WI38 (cell line): ENCODE data around the gene PLEKHF1.

Experiments
- H3K4me3 ChIP-seq: 2 replicates; pipeline ENCODE4 v1.5.1; 2011; ENCODE audit warnings: low read depth, mild to moderate bottlenecking, control low read depth, low read length
- TF ChIP-seq, protein P1 (sequence below): IDR thresholded peaks from 2 replicates; pipeline ENCODE4 v1.5.1; 2012; ENCODE audit warnings: low read depth, mild to moderate bottlenecking, control low read depth, low read length

PLEKHF1 gene

DNA sequence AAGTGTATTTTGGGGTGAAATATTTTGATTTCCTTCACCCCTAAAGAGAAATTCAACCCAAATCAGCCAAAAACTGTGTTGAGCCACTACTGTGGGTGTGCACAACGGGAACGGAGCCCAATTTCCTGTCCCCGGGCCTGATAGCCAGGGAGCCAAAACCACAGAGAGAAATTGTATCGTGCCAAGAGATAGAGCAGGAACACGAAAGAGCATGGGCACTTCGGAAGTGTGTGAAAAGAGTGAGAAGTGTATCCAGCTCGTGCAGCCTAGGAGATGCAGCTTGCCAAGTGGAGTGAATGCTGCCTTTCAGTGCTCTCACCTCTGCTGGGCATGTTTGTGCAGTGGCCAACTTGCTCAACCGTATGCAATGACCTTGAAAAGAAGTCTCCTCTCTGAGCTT, 19.4 kb upstream of the PLEKHF1 start:
- TF ChIP-seq, protein P1, sequence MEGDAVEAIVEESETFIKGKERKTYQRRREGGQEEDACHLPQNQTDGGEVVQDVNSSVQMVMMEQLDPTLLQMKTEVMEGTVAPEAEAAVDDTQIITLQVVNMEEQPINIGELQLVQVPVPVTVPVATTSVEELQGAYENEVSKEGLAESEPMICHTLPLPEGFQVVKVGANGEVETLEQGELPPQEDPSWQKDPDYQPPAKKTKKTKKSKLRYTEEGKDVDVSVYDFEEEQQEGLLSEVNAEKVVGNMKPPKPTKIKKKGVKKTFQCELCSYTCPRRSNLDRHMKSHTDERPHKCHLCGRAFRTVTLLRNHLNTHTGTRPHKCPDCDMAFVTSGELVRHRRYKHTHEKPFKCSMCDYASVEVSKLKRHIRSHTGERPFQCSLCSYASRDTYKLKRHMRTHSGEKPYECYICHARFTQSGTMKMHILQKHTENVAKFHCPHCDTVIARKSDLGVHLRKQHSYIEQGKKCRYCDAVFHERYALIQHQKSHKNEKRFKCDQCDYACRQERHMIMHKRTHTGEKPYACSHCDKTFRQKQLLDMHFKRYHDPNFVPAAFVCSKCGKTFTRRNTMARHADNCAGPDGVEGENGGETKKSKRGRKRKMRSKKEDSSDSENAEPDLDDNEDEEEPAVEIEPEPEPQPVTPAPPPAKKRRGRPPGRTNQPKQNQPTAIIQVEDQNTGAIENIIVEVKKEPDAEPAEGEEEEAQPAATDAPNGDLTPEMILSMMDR, result no peak
- no peak overlapping the region for H3K4me3 ChIP-seq

GRCh38 chr19:29650772-29651387, 14.4 kb upstream of the PLEKHF1 start:
- TF ChIP-seq, protein P1, result no peak
- no peak overlapping the region for H3K4me3 ChIP-seq

- TF ChIP-seq, protein P1, result no peak
- H3K4me3 ChIP-seq, result no peak overlapping the region
These were observed 13.5 kb upstream of the PLEKHF1 start for GRCh38 chr19:29651622-29652394.

DNA sequence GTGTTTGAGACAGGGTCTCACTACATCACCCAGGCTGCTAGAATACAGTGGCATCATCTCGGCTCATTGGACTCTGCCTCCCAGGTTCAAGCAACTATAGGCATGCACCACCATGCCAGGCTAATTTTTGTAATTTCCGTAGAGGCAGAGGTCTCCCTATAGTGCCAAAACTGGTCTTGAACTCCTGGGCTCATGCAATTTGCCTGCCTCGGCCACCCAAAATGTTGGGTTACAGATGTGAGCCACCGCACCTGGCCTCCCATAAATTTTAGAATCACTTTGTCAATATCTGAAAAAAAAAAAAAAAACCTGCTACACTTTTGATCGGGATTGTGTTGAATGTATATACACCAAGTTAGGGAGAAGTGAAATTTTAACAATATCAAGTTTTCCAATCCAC, 11.9 kb upstream of the PLEKHF1 start:
- TF ChIP-seq, protein P1, result no peak

DNA sequence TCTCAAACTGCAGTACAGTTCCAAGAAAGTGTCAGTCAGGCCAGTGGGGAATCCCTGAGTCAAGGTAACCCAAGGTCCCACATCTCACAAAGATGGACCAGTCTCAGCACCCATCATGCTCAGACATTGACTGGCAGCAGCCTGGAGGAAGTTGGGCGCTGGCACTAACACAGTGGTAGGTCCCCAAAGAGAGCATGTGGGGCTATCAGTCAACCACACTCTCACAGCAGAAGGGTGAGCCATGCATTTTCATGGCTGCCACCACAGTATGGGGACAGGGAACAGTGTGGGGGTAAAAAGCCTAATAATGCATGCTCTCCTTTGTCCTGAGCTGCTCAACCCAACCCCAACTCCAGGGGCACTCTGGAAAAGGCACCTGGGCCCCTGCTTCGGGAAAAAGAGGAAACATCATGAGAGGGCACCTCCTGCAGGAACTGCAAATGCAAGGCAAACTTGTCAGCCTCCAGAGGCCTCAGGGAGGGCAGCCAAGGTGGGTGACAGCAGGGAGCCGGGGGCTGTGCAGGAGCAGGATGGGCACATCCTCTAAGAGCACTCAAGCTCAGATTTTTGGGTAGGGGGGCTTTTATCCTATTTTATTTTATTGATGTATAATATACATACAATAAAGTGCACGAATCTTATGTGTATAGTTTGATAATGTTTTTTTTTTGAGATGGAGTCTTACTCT, 9.5 kb upstream of the PLEKHF1 start:
- TF ChIP-seq, protein P1, result no peak

More for the DNA sequence above, 11.9 kb upstream of the PLEKHF1 start:
- H3K4me3 ChIP-seq, result no peak overlapping the region

GRCh38 chr19:29658221-29658991, 6.9 kb upstream of the PLEKHF1 start:
- TF ChIP-seq, protein P1, result no peak

More for the DNA sequence above, 9.5 kb upstream of the PLEKHF1 start:
- H3K4me3 ChIP-seq, result no peak overlapping the region

More at GRCh38 chr19:29658221-29658991, 6.9 kb upstream of the PLEKHF1 start:
- H3K4me3 ChIP-seq, result no peak overlapping the region
